Neural crest cell (in vitro differentiated cells): ENCODE measurements around the gene PCDH1. TPM values are rescaled to one million over a fixed set of nuclear protein-coding genes. Genes with fewer than 3 reads are reported as not detected.

Experiments
- DNase-seq: peaks from one replicate; pipeline ENCODE4 v3.0.0; 2021; ENCODE audit warnings: low read depth, mixed read lengths, low spot score
- H3K27ac Mint-ChIP-seq: one replicate; pipeline ENCODE4 v1.8.0; 2021; ENCODE audit warnings: mild to moderate bottlenecking, mixed read lengths; ENCODE audit not compliant: unreplicated experiment
- H3K27me3 Mint-ChIP-seq: 2 replicates; pipeline ENCODE4 v1.8.0; 2021; ENCODE audit warnings: low read depth, mild to moderate bottlenecking, mixed read lengths
- H3K36me3 Mint-ChIP-seq: 2 replicates; pipeline ENCODE4 v1.8.0; 2021; ENCODE audit warnings: low read depth, mild to moderate bottlenecking, mixed read lengths
- H3K4me1 Mint-ChIP-seq: 2 replicates; pipeline ENCODE4 v1.8.0; 2021; ENCODE audit warnings: mixed read lengths
- H3K4me3 Mint-ChIP-seq: one replicate; pipeline ENCODE4 v1.8.0; 2021; ENCODE audit warnings: mild to moderate bottlenecking, mixed read lengths
- H3K9me3 Mint-ChIP-seq: 2 replicates; pipeline ENCODE4 v1.8.0; 2021; ENCODE audit warnings: mixed read lengths
- total RNA-seq: library from RNA; stranded (reverse); gene quantifications from 2 replicates; pipeline ENCODE4 v1.2.1, GENCODE V29; 2021
- TF ChIP-seq, protein P1 (sequence below): fragments of 200-600 bp; sonication (generic); conservative IDR thresholded peaks from 2 replicates; pipeline ENCODE4 v1.5.0; 2021; ENCODE audit warnings: antibody characterized with exemption, mild to moderate bottlenecking

The PCDH1 gene
- total RNA-seq, 1 donor from 2014 or later, result 17.3 TPM

DNA sequence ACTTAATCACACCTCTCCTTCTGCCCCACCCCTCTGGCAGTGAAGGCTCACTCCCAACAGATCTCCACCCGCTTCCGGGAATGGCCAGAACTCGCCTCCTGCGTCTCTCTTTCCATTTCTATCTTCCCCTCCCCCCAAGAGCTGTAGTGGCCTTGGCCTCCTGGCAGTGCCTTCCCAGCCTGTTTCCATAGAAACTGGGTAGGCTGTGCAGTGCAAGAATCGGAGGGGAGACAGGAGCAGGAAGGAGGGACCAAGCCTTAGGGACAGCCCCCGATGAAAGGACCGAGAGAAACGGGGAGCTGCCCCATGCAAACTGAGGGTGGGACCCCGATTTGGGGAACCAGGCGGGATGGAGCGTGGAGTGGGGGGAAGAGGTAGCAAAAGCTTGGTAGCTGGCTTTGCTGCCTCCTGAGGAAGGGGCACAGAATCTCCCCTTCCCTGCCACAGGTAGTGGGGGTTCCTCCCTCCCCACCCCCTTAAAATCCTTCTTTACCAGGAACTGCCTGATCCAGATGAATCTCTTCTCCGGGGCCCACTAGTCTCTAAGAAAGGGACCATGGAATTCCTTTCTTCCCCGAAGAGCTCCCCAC lies 4.5 kb upstream of the PCDH1 start:
- Mint-ChIP-seq H3K27ac (peak overlapping the region; percentile 32), H3K4me3 (peak overlapping the region; percentile 91), H3K9me3 (no peaks in the 10 kb centered on the region), H3K36me3 (no peaks in the 10 kb centered on the region), H3K27me3 (peaks cover 25% of the 10 kb centered on the region), H3K4me1 (peaks cover 62% of the 10 kb centered on the region)
- TF ChIP-seq, protein P1, sequence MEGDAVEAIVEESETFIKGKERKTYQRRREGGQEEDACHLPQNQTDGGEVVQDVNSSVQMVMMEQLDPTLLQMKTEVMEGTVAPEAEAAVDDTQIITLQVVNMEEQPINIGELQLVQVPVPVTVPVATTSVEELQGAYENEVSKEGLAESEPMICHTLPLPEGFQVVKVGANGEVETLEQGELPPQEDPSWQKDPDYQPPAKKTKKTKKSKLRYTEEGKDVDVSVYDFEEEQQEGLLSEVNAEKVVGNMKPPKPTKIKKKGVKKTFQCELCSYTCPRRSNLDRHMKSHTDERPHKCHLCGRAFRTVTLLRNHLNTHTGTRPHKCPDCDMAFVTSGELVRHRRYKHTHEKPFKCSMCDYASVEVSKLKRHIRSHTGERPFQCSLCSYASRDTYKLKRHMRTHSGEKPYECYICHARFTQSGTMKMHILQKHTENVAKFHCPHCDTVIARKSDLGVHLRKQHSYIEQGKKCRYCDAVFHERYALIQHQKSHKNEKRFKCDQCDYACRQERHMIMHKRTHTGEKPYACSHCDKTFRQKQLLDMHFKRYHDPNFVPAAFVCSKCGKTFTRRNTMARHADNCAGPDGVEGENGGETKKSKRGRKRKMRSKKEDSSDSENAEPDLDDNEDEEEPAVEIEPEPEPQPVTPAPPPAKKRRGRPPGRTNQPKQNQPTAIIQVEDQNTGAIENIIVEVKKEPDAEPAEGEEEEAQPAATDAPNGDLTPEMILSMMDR, result no peak
- peak; percentile 57 for DNase-seq

GRCh38 chr5:141881886-141882285 lies 3.7 kb upstream of the PCDH1 start:
- H3K36me3 Mint-ChIP-seq, result no peaks in the 10 kb centered on the region
- no peak for DNase-seq
- TF ChIP-seq, protein P1, result no peak
- H3K27me3 Mint-ChIP-seq, result peaks cover 34% of the 10 kb centered on the region
- H3K27ac Mint-ChIP-seq, result no peak overlapping the region
- peaks cover 70% of the 10 kb centered on the region for H3K4me1 Mint-ChIP-seq
- H3K9me3 Mint-ChIP-seq, result no peaks in the 10 kb centered on the region
- H3K4me3 Mint-ChIP-seq, result peak overlapping the region; percentile 91

DNA sequence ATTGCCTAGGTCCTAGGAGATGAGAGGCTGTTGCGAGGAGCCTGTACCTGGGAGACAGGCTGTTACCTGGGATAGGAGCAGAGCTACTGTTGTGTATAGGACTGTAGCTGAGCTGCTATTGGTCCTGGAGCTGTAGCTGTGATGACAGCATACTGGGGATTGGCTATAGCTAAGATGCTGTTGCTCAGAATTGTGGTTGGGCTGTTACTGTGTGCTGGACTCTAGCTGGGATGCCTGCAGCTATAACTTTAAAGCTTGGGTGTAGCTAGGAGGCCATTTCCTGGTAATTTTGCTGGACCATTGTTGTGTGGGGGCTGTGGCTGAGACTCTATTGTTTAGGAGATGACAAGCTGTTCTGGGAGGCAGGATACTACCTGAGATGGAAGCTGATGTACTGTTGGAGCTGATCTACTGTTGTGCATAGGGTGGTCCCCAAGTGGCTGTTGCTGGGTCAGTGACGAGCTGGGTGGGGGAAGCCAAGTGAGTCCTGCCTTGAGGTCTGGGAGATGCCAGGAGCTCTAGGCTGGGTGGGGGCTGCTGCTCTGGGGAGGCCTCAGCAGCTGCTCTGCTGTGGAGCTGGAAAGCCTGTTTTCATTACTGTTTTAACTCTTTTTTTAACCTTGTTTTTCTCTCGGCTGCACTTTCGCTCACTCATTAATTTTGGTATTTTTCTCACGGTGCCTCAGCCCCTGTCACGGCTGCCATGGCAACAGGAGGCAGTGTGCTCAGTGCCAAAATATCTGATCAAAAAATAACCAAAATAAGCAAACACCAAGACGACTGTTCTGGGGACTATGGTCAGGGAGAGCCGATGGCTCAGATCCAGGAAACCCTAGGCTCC lies 3.0 kb upstream of the PCDH1 start:
- peaks cover 71% of the 10 kb centered on the region for H3K4me1 Mint-ChIP-seq

GRCh38 chr5:141879941-141880738 lies 1.9 kb upstream of the PCDH1 start:
- Mint-ChIP-seq H3K36me3 (no peaks in the 10 kb centered on the region), H3K9me3 (no peaks in the 10 kb centered on the region), H3K27ac (peak overlapping the region; percentile 76), H3K4me3 (peak overlapping the region; percentile 91), H3K4me1 (peaks cover 70% of the 10 kb centered on the region), H3K27me3 (peaks cover 46% of the 10 kb centered on the region)
- DNase-seq, result no peak
- TF ChIP-seq, protein P1, result no peak

More for the DNA sequence above, 3.0 kb upstream of the PCDH1 start:
- H3K27ac Mint-ChIP-seq, result peak overlapping the region; percentile 84
- peaks cover 38% of the 10 kb centered on the region for H3K27me3 Mint-ChIP-seq
- H3K4me3 Mint-ChIP-seq, result peak overlapping the region; percentile 91
- H3K36me3 Mint-ChIP-seq, result no peaks in the 10 kb centered on the region
- no peaks in the 10 kb centered on the region for H3K9me3 Mint-ChIP-seq
- no peak for DNase-seq
- TF ChIP-seq, protein P1, result no peak

GRCh38 chr5:141879426-141879759 lies 1.2 kb upstream of the PCDH1 start:
- Mint-ChIP-seq H3K9me3 (no peaks in the 10 kb centered on the region), H3K36me3 (no peaks in the 10 kb centered on the region), H3K4me1 (peaks cover 71% of the 10 kb centered on the region), H3K4me3 (peak overlapping the region; percentile 91), H3K27me3 (peaks cover 49% of the 10 kb centered on the region), H3K27ac (peak overlapping the region; percentile 76)
- no peak for DNase-seq
- TF ChIP-seq, protein P1, result no peak
